ENCODE measurements around the gene FOXC1.

FOXC1 gene
- total RNA-seq, result 0 to 0.07 reads per million in 2 donors

DNA sequence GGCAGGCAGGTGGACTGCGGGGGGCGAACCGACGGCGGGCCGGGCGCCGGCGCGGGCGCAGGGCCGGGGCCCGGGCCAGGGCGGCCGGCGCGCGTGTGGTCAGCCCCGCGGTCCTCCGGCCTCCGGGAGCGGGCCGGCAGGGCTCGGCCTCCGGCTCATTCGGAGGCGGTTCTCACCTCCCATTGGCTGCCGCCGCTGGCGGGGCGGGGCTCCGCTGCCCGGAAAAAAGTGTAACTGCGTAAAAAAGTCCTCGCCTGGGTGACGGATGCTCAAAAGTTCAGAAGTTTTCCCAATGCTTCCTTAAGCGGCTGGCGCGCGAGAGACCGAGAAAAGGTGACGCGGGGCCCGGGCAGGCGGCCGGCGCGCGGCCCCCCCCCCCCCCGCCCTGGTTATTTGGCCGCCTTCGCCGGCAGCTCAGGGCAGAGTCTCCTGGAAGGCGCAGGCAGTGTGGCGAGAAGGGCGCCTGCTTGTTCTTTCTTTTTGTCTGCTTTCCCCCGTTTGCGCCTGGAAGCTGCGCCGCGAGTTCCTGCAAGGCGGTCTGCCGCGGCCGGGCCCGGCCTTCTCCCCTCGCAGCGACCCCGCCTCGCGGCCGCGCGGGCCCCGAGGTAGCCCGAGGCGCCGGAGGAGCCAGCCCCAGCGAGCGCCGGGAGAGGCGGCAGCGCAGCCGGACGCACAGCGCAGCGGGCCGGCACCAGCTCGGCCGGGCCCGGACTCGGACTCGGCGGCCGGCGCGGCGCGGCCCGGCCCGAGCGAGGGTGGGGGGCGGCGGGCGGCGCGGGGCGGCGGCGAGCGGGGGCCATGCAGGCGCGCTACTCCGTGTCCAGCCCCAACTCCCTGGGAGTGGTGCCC lies at the start of gene FOXC1:
FOXC1 (plus strand) TSS at position 268 of the 849 bp plus-strand sequence; CDS start at position 799, 531 bp downstream.
- no peak for DNase-seq

DNA sequence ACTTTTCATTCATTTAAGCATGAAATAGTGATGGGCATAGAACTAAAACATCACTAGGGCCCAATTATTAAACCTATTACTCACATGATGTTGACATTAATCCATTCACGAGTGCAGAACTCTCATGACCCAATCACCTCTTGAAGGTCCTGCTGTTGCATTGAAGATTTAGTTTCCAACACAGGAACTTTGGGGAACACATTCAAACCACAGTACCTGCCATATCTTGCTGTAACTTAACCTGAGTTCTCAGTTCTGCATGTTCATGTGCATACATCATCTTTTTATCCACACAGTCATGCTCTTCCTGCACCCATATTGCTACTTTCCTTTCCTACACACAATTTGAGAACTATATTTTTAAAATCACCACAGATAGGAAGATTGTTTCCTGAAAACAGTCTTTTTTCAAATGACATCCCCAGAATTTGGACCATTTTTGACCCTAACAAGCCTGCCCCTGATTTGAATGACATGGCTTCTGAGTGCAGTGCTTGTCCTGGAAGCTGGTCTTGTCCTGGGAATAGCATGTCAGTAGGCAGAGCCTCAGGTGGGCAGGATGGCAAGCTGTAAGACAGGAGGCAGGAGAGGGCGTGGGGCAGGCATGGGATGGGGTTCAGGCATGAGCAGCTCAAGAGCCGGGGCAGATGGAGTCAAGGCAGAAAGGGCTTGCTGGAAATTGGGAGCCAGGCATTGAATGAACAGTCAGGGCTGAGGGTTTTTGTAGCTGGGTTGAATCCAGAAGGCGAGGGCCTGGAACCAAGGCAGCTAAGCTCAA lies 49.2 kb upstream of the FOXC1 start:
- DNase-seq, result no peak

DNA sequence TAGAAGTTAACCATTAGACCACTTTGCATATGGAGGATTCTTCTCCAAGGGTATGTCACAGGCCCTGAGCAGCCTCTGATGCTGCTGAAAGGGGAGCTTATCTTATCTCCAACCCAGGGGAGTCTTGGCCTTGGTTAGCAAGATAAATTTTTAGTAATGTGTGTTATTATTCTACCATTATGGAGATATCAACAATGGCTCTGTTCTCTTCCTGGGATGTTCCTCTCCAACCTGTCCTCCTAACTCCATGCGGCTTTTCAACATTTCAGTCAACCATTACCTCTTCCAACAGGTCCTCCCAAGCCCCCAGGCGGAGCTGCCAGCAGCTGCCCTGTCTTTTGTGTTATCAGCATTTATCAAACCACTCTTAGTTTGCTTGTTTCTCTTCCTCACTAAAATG lies 48.4 kb upstream of the FOXC1 start:
- no peak for DNase-seq

DNA sequence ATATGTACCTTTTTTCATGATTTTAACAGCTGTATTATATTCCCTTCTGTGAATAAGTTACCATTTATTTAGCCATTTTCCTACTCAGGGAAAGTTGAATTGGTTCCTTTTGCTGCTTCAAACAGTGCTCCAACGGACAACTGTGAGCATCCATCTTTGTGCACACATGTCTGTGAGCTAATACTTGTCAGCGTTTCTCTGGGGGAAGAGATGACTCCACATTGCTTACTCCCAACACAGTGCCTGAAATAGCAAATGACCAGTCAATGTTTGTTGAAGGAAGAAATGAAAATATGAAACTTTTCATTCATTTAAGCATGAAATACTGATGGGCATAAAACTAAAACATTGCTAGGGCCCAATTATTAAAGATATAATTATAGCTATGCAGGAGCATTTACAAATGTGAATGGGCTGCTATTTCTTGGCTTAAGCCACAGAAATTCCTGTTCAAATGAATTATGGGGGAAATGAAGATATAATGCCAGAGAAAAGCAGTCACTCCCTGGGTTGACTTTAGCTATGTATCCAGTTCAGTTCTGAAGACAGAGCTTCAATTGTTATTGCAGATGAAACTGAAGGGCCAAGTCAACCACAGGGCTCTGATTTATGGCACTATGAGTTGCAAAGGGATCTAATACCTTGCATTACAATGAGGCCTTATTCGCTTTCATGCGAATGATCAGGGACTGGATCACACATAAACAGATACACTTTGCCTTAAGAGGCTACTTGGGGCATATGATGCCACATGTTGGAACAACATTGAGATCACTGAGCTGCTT lies 47.4 kb upstream of the FOXC1 start:
- DNase-seq, result no peak

DNA sequence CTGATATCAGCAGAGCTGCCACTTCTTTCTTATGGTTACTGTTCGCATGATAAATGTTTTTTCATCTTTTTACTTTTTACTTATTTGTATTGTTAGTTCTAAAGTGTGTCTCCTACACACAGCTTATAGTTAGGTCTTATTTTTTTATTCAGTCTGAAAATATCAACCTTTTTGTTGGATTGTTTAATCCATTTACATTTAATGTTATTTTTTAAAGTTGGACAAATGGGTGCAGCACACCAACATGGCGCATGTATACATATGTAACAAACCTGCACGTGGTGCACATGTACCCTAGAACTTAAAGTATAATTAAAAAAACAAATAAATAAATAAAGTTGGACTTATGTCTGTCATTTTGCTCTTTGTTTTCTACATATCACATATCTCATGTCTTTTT lies 40.3 kb upstream of the FOXC1 start:
- no peak for DNase-seq

DNA sequence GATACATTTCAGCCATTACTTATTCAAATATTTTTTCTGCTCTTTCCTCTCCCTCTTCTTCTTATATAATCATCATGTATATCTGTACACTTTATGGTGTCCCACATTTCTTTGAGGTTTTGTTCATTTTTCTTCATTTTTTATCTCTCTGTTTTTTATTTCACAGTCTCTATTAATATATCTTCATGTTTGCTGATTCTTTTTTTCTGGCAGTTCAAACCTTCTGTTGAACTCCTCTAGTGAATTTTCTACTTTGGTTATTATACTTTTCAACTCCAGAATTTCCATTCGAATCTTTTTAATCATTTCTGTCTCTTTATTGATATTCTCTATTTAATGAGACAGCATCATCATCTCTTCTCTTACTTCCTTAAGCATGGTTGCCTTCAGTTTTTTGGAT lies 38.9 kb upstream of the FOXC1 start:
- no peak for DNase-seq

DNA sequence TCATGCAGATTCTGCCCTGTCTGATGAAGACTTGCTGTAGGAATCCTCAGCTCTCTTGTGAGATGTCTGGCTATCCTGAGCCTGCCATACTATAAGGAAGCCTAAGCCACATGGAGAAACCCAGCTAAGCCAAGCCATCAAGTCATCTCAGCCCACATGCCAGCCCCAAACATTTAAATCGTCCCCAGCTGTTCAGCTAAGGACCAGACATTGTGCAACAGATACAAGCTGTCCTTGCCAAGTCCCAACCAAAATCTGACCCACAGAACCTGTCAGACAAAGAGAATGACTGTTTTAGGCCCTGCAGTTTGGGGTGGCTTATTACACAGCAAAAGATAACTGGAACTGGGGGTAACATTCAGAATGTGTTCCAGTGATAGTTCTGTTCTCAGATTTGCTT lies 36.8 kb upstream of the FOXC1 start:
- no peak for DNase-seq

DNA sequence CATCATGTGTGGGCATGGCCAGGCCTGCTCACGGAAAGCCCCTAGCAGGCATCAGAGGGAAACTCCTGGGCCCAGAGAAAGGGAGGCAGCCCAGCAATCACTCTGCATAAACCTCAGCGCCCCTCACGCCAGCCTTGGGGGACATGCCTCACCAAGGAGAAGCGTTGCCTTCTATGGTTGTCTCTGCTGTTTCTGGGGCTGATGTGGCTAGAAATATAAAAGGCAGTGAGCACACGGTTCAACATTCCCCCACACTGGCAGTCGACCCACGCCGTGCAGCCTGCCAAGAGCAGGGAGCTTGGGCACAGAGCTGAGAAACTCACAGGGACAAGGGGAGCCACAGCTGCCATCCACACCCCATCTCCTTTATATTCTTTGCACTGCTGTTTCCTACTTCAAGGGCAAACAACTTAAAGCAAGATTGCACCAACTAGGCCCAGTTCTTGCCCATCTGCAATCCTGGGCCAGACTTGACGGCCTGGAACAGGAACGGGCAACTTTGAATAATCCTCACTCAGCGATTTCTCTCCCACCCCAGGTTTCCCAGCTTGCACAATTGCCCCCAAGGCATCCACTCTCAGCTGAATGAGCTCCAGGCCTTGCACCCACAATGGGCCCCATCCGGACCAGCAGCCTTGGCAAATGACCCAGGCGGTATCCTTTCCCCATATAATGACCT lies 35.5 kb upstream of the FOXC1 start:
- DNase-seq, result no peak

DNA sequence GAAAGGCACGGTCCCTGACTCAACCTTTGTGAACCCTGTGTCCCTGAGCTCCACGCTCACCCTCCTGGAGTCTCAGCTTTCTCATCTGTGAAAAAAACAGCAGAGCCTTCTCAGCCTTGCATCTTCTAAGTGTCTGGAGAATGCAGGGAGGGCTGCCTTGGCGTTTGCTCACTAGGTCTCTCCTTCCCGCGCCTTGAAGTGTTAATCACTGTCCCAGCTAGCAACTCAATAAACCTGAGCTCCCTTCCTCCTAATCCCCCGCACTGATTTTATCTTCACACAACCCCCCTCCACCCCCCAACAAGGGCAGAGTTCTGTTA lies 34.9 kb upstream of the FOXC1 start:
- no peak for DNase-seq

DNA sequence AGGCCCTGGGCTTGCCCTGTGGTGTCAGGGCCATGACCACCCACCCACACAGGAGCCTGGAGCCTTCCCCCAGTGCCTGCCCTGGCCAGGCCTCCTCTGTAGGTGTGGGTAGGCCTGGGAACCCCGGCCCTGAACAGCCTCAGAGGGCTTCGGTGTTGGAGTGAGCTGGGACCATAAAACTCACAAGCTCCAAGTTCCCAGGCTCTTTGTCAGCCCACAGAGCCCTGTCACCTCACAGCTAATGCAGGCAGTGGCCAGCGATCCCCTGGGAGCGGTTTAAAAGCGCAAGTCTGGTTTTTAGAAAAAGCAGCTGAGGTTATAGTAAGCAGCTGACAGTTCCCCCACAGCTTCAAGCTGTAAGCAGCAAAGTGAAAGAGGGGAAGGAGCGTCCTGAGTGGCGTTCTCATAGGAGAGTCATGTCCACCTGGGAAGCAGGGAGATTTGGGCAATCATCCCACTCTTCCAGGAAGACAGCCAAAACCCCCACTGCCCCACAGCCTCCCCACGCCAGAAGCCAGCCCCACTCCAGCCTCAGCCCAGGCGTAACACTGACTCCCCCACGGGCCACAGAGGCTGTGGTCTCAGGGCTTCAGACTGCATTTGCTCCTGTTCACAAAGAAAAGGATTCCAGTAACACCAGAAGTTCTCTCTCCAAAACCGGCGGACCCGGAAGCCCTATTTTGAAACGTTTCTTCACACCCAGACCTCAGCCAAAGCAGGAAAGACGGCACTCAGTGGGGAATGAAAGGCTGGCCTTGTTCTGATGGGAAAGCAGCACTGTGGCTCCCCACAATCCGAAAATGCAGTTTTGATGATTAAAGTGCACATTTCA lies 34.3 kb upstream of the FOXC1 start:
- no peak for DNase-seq

DNA sequence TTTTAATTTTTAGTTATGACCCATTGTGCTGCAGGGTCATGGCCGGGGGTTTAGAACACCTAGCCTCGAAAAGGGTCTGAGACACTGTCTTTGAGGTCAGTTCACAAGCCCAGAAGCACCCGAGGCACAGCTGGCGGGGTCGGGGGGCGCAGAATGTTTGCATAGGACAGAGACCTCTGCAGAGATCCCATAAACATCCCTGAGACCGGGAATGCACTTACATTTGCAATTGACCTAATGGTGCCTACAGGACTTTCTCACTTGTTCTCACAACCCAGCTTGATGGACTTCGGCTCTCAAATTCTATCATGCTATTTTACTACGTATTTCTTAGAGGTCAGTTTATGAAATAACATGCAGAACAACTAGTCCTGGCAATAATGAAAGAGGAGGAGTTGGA lies 33.5 kb upstream of the FOXC1 start:
- no peak for DNase-seq

DNA sequence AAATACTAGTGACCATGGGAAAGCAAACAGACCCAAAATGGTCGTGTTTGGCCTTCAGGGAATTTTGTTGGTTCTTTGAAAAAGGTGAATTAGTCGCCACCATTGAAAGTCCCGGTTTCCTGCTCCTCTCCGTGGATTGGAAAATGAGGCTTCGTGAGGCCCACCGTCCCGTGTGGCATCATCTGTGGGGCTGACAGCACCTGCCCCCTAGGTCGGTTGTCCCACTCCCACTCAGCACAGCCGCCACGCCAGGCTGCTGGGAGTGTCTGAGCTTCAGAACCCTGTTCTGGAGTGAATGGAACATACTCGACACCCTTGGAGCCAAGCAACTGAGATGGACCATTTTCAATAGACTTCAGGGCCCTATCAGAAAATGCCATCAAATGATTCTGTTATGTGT lies 33.0 kb upstream of the FOXC1 start:
- DNase-seq, result no peak

DNA sequence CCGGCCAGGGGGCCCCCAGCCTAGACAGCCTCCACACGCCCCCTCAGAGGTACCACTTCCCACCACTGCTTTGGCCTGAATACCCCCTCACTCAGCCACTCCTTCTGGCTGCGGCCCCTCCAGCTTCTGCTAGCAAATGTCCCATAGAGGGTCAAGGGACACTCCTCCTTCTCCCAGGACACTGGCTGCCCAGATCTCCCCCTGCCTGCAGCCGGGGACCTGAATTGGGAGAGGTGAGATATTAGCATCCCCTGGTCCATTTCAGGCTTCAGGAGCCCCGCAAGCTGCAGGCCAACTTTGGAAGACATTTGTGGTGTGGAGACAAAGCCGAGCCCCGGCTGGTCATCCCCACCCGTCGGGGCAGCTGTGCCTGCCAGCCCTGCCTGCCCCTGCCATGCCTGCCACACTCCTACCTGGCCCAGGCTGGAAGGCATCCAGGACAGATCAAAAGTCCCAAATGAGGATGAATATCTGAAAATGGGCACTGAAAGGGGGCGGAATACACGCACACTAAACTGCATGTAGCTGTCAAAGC lies 32.5 kb upstream of the FOXC1 start:
- no peak for DNase-seq

DNA sequence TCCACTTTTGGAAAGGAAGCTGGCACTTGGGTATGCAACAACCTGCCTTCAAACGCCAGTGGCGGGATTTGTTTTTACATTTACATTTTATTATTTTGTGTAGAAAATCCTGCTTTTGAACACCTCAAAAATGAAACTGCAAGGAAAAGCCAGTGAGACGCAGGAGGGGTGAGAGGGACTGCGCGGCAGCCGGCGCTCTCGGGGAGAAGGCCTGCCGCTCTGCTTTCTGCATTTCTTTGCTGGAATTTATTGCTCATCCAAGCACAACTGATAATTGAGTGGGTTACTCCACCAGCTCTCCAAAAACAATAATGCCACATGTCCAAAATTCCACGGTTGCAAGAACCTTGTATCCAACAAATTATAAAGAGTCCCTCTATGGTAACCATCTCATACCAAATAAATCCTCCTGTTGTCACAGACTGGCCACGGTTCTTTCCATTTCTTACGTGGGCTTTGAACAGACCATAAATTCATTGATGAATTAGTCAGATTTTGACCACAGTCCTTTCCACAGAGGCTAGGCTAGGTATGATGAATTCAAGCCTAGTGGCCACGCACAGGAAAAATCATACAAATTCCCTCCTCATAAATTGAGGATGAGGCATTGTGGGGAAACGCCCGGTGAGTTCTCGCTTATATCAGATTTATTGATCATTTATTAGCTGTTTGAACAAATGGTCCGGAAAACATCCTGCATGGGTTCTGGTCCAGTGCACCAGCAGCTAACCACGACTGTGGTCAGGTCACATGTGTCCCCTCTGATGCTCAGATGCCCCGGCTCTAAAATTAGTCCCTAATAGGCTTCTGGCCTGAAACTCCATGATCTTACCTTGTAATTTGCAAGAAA lies 31.6 kb upstream of the FOXC1 start:
- no peak for DNase-seq

DNA sequence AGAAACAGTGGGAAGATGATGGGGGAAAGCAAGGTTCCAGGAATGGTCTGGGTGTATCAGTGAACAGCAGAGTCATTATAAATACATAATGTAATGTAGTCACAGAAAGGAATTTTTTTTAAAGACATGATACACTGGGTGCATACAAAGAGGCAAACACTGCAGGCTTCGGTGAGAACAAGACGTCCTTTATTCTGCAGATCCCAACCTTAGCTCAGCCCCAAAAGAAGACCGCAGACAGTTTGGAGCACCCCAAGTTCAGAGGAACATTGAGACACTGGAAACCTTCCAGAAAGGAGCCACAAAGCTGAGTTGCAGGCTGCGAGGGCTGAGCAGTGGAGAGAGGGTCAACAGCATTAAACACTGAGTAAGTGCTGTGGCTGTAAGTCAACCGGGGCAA lies 30.6 kb upstream of the FOXC1 start:
- DNase-seq, result no peak

DNA sequence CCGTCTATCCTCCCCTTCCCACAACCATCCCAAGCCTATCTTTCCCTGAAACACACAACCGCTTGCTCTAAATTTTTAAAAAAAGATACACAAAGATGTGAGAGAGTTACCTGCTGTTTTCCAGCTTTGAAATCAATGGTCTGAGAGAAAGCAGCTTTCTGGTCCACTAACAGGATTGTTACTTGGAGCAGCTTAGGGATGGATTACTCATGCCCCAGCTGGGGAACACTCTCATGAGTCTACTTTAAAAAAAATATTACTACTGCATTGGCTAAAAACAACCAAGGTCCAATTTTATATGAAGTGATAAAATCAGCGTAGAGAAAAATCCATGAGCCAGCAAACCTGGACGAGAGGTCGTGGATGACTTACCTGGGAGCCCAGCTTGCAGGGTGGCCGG lies 29.6 kb upstream of the FOXC1 start:
- no peak for DNase-seq

DNA sequence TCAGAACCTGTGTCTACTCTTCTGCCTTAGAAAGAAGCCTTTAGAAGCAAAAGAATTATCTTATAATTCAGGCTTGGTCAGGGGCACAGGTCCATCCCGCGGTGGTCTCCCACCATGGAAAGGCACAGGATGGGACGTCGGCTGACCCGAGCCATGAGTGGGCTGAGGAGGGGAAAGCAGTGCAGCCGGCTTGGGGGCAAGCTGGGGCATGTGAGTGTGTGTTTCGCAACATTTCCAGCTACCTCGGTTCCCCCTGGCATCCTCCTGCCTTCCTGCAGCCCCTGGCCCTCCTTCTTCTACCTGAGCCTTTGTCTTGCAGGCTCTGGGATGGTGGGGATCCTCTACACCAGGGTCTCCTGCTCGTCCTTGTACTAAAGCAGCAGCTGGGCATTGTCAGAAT lies 29.1 kb upstream of the FOXC1 start:
- no peak for DNase-seq

DNA sequence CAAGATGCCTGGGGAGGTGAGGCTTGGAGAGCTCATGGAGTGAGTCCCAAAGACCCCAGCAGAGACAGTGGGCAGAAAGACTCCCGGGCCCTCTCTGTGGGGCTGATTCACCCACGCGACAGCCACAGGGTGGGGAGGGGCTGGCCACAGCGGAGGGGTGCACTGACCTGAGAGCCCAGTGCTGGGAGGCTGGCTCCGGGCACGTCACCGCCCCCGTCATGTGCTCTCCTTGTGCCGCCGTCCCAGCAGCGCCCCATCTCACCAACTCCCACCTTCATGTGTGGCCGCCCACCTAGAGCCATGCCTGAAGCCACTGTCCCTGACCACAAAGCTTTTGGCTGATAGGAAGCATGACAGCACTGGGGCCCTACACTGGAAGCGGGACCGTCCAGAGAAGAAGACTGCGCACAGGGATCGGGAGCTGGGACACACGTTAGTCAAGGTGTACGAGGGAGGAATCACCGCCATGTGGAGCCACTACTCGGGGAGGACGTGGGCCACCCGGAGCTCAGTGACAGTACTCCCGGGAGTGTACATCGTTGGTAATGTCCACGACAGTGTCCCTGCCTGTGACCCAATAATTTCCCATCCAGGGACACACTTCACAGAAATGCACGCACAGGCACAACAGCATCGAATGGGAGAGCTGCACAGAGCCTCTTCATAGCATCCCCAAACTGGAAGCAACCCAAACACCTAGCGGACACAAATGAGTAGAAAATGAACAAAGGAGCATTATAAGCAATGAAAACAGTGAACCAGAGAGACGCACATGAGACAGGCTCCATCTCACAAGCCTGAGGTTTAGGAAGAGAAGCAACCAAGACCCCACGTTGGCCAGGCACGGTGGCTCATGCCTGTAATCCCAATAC lies 28.4 kb upstream of the FOXC1 start:
- DNase-seq, result no peak

DNA sequence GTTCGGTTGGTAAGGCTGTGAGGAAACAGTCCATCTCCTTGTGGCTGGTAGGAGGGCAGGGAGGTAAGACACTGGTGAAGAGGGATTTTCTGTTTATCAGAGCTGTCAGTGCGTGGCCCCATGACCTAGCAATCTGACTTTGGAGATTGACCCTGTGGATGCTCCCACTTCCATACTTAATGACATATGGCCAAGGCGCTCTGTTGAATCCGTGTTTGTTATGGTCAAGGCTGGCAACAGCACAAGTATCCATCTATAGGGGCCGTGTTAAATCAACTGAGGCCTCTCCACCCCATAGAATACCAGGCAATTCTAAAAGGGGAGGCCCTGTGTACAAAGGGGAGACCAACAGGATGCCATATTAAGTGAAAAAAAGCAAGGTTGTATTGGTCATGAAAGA lies 25.6 kb upstream of the FOXC1 start:
- no peak for DNase-seq
